Caco-2 (cell line): ENCODE measurements around the gene IL33. TPM values are rescaled to one million over a fixed set of nuclear protein-coding genes. Genes with fewer than 3 reads are reported as not detected.

Source experiments
- BruUV-seq: library from RNA; stranded (reverse); fragments of 400-500 nt; replicated peaks from 2 replicates; lab custom pipeline; 2021; lab: Mats Ljungman, UMichigan
- CTCF ChIA-PET: fragments of 300-600 bp; sonication (Branson Sonifier 250); formaldehyde crosslinking; loops from one replicate; lab custom pipeline; 2022; ENCODE audit warnings: antibody characterized with exemption; lab: Charles Lee
- POLR2A ChIA-PET: fragments of 300-600 bp; sonication (Branson Sonifier 250); formaldehyde crosslinking; loops from one replicate; lab custom pipeline; 2022; ENCODE audit warnings: antibody characterized with exemption; lab: Charles Lee
- DNase-seq, 2 experiments: peaks; one replicate each; pipeline versions ENCODE4 v3.0.0 to v3.0.0-alpha.2; 2020 to 2022
- H3K27me3 ChIP-seq: replicated peaks from 2 replicates; pipeline ENCODE4 v1.6.0; 2011; ENCODE audit warnings: low read length; ENCODE audit not compliant: control insufficient read depth, insufficient read depth
- H3K36me3 ChIP-seq: 2 replicates; pipeline ENCODE4 v1.5.1; 2011; ENCODE audit warnings: low read length; ENCODE audit not compliant: control insufficient read depth, insufficient read depth
- H3K4me1 ChIP-seq: fragments of 250-450 bp; sonication (Bioruptor Pico); 2 replicates; pipeline ENCODE4 v1.5.1; 2020; ENCODE audit warnings: mild to moderate bottlenecking
- H3K4me3 ChIP-seq: 2 replicates; pipeline ENCODE4 v1.5.1; 2011; ENCODE audit warnings: low read depth, mild to moderate bottlenecking, control low read depth, low read length
- H3K9me3 ChIP-seq: fragments of 250-450 bp; sonication (Bioruptor Pico); 2 replicates; pipeline ENCODE4 v1.5.1; 2020; ENCODE audit warnings: mild to moderate bottlenecking, moderate library complexity
- H3K27ac Mint-ChIP-seq: one replicate; pipeline ENCODE4 v1.8.0; 2022; ENCODE audit warnings: mixed read lengths; ENCODE audit not compliant: unreplicated experiment
- H3K27me3 Mint-ChIP-seq: one replicate; pipeline ENCODE4 v1.8.0; 2022; ENCODE audit warnings: mixed read lengths; ENCODE audit not compliant: insufficient read depth, unreplicated experiment
- H3K36me3 Mint-ChIP-seq: one replicate; pipeline ENCODE4 v1.8.0; 2022; ENCODE audit warnings: mild to moderate bottlenecking, mixed read lengths; ENCODE audit not compliant: insufficient read depth, unreplicated experiment
- H3K4me1 Mint-ChIP-seq: one replicate; pipeline ENCODE4 v1.8.0; 2022; ENCODE audit warnings: low read depth, mixed read lengths; ENCODE audit not compliant: unreplicated experiment
- H3K4me3 Mint-ChIP-seq: one replicate; pipeline ENCODE4 v1.8.0; 2022; ENCODE audit warnings: mild to moderate bottlenecking, moderate library complexity, mixed read lengths; ENCODE audit not compliant: unreplicated experiment
- H3K9me3 Mint-ChIP-seq: one replicate; pipeline ENCODE4 v1.8.0; 2022; ENCODE audit warnings: mixed read lengths; ENCODE audit not compliant: unreplicated experiment
- intact Hi-C: fragments of 100-400 bp; cut with micrococcal nuclease; formaldehyde crosslinking; loops from one replicate; pipeline ENCODE4 v1.10.0; 2022; ENCODE audit not compliant: unreplicated experiment
- total RNA-seq: library from RNA; stranded (reverse); gene quantifications from 2 replicates; pipeline ENCODE4 v1.2.3, GENCODE V29; 2022
- TF ChIP-seq, protein P1 (sequence below), 2 experiments: fragments of 200-600 bp in 1 of 2; IDR thresholded peaks; 1 replicate in 1 of 2; 2 replicates in 1 of 2; pipeline versions ENCODE4 v1.5.1 to v1.8.0; 2011 to 2022; ENCODE audit warnings: antibody characterized with exemption in 1 of 2, control low read depth in 1 of 2, inconsistent platforms in 1 of 2, low read depth in 1 of 2, low read length in 1 of 2, mild to moderate bottlenecking in 1 of 2, moderate library complexity in 1 of 2; ENCODE audit not compliant: insufficient read depth in 1 of 2, severe bottlenecking in 1 of 2, unreplicated experiment in 1 of 2

The IL33 gene
- total RNA-seq, 1 experiment from 2014 or later: not detected

DNA sequence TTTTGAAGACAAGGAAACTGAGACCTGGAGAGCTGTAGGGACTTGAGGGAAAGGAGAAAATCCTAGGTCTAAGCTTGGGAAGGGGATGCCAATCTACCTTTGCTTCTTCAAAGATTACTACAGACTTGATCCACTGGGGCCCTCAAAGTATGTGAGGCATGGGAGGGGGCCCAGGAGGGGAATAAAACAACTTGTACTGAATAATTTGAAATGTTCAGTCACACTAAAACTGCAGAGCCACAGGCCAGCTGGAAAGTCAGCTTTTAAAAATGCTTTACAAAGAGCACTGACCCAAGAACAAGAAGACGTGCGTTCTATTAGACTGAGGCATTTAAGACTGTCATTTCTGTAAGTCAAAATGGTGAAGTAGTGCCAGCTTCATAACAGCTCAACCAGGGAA is 13.6 kb downstream of the IL33 start:
- TF ChIP-seq, protein P1, sequence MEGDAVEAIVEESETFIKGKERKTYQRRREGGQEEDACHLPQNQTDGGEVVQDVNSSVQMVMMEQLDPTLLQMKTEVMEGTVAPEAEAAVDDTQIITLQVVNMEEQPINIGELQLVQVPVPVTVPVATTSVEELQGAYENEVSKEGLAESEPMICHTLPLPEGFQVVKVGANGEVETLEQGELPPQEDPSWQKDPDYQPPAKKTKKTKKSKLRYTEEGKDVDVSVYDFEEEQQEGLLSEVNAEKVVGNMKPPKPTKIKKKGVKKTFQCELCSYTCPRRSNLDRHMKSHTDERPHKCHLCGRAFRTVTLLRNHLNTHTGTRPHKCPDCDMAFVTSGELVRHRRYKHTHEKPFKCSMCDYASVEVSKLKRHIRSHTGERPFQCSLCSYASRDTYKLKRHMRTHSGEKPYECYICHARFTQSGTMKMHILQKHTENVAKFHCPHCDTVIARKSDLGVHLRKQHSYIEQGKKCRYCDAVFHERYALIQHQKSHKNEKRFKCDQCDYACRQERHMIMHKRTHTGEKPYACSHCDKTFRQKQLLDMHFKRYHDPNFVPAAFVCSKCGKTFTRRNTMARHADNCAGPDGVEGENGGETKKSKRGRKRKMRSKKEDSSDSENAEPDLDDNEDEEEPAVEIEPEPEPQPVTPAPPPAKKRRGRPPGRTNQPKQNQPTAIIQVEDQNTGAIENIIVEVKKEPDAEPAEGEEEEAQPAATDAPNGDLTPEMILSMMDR (IDR thresholded peaks at IDR 0.05; ENCODE audit: insufficient read depth in 1 of 2, low read depth in 1 of 2, low read length in 1 of 2, severe bottlenecking in 1 of 2, unreplicated experiment in 1 of 2): no peak
- H3K27ac Mint-ChIP-seq: no peak overlapping the region
- no peaks in the 10 kb centered on the region for H3K36me3 Mint-ChIP-seq
- no peak overlapping the region for H3K4me3 Mint-ChIP-seq
- no peaks in the 10 kb centered on the region for H3K4me1 ChIP-seq
- H3K9me3 Mint-ChIP-seq: no peaks in the 10 kb centered on the region
- ChIA-PET POLR2A (no interaction called here), CTCF (no interaction called here)
- H3K27me3 Mint-ChIP-seq: peaks cover 4% of the 10 kb centered on the region
- no peaks in the 10 kb centered on the region for H3K4me1 Mint-ChIP-seq
- no TSS peak for BruUV-seq
- intact Hi-C loops: no loop called here
- DNase-seq: no peak
- H3K4me3 ChIP-seq: no peak overlapping the region
- H3K9me3 ChIP-seq: no peaks in the 10 kb centered on the region
- H3K36me3 ChIP-seq: no peaks in the 10 kb centered on the region
- no peaks in the 10 kb centered on the region for H3K27me3 ChIP-seq

GRCh38 chr9:6229619-6230018 is 14.0 kb downstream of the IL33 start:
- H3K4me3 Mint-ChIP-seq: no peak overlapping the region
- intact Hi-C loops: no loop called here
- no peaks in the 10 kb centered on the region for H3K36me3 Mint-ChIP-seq
- Histone ChIP-seq H3K36me3 (no peaks in the 10 kb centered on the region), H3K9me3 (no peaks in the 10 kb centered on the region), H3K4me1 (no peaks in the 10 kb centered on the region), H3K27me3 (no peaks in the 10 kb centered on the region), H3K4me3 (no peak overlapping the region)
- no peaks in the 10 kb centered on the region for H3K9me3 Mint-ChIP-seq
- H3K27me3 Mint-ChIP-seq: peaks cover 4% of the 10 kb centered on the region
- no peaks in the 10 kb centered on the region for H3K4me1 Mint-ChIP-seq
- BruUV-seq: no TSS peak
- no peak overlapping the region for H3K27ac Mint-ChIP-seq
- CTCF ChIA-PET: no interaction called here
- POLR2A ChIA-PET: no interaction called here
- no peak for DNase-seq
- TF ChIP-seq, protein P1 (IDR thresholded peaks at IDR 0.05; ENCODE audit: insufficient read depth in 1 of 2, low read depth in 1 of 2, low read length in 1 of 2, severe bottlenecking in 1 of 2, unreplicated experiment in 1 of 2): no peak

DNA sequence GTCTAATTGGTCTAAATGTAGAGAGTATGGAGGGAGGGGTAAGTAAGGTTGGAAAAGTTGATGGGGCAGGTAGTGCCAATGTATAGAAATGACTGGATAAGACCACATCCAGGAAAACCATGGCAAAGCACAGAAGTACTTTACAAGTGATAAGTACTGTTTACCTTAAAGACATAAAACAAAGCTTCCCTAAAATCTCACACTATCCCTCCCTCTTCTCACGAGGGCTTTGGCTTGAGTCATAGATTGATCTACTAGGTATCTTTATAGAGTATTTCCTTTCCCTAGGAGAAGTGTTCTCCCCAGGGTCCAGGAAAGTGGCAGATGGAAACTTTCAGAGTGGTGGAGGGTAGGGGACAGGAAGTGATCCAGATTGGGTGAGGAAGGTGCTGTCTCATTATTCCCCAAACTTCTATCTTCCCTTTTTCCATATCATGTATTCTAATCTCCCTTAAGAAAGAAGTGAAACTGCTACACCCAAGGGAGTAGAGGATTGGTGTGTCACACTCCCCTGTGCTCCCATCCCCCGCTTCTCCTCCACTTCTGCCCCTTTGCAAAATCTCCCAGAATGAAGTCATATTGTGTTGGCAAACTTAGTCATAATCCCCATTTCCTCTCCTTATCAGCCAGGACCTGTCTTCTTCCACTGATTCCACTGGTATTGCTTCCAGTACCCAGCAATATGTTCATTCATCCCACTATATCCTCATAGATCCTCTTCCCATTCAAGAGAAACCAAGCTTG is 14.6 kb downstream of the IL33 start:
- DNase-seq: no peak
- peaks cover 4% of the 10 kb centered on the region for H3K27me3 Mint-ChIP-seq
- no peak overlapping the region for H3K27ac Mint-ChIP-seq
- ChIA-PET CTCF (no interaction called here), POLR2A (no interaction called here)
- no TSS peak for BruUV-seq
- H3K4me1 Mint-ChIP-seq: no peaks in the 10 kb centered on the region
- H3K4me3 ChIP-seq: no peak overlapping the region
- intact Hi-C loops: no loop called here
- no peaks in the 10 kb centered on the region for H3K4me1 ChIP-seq
- no peak overlapping the region for H3K4me3 Mint-ChIP-seq
- TF ChIP-seq, protein P1 (IDR thresholded peaks at IDR 0.05; ENCODE audit: insufficient read depth in 1 of 2, low read depth in 1 of 2, low read length in 1 of 2, severe bottlenecking in 1 of 2, unreplicated experiment in 1 of 2): no peak
- no peaks in the 10 kb centered on the region for H3K36me3 Mint-ChIP-seq
- H3K27me3 ChIP-seq: no peaks in the 10 kb centered on the region
- H3K9me3 Mint-ChIP-seq: no peaks in the 10 kb centered on the region
- H3K9me3 ChIP-seq: no peaks in the 10 kb centered on the region
- no peaks in the 10 kb centered on the region for H3K36me3 ChIP-seq
